ENCODE data around the gene AMPH. TPM values are rescaled to one million over a fixed set of nuclear protein-coding genes. Genes with fewer than 3 reads are reported as not detected.

The AMPH gene
- total RNA-seq, 4 donors from 2014 or later = 2.2 to 6.6 (median 5.9) TPM; not detected in 1

DNA sequence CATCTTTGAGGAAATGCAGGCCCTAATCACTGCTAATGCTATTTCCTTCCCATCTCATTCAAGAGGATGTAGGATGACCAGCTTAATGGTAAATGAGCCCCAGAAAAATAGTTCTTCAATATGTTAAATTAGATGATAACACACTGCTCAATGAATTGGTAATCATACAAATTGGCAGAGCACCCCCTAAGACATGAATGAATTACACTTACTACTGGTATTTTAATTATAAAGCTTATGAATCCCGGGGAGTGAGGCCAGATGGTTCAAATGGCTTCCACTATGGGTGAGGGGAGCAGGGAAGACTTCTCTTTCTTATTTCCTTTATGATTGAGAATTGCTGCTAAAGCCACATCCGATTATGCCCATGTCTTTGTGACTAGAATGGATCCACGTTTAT, 198.5 kb downstream of the AMPH start:
- in situ Hi-C loops (cut with MboI; ENCODE audit: low pct_ligation_motif_present in 1 of 4, low pct_unique_long_range_greater_than_20kb in 1 of 4, low sequenced_read_pairs in 3 of 4) (no loop called here), intact Hi-C loops (cut with DNase I; ENCODE audit: low total_unique reads) (no loop called here)
- Histone ChIP-seq H3K27me3 (no peaks in the 10 kb centered on the region), H3K4me3 (no peak overlapping the region), H3K4me1 (no peaks in the 10 kb centered on the region), H3K36me3 (no peaks in the 10 kb centered on the region), H3K27ac (no peak overlapping the region), H3K9me3 (no peaks in the 10 kb centered on the region)
- TF ChIP-seq, protein P1, sequence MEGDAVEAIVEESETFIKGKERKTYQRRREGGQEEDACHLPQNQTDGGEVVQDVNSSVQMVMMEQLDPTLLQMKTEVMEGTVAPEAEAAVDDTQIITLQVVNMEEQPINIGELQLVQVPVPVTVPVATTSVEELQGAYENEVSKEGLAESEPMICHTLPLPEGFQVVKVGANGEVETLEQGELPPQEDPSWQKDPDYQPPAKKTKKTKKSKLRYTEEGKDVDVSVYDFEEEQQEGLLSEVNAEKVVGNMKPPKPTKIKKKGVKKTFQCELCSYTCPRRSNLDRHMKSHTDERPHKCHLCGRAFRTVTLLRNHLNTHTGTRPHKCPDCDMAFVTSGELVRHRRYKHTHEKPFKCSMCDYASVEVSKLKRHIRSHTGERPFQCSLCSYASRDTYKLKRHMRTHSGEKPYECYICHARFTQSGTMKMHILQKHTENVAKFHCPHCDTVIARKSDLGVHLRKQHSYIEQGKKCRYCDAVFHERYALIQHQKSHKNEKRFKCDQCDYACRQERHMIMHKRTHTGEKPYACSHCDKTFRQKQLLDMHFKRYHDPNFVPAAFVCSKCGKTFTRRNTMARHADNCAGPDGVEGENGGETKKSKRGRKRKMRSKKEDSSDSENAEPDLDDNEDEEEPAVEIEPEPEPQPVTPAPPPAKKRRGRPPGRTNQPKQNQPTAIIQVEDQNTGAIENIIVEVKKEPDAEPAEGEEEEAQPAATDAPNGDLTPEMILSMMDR (IDR thresholded peaks at IDR 0.05) = no peak
- TF ChIP-seq POLR2AphosphoS5 (IDR thresholded peaks at IDR 0.05) (no peak), POLR2A (IDR thresholded peaks at IDR 0.05) (no peak), EP300 (IDR thresholded peaks at IDR 0.05; ENCODE audit: low read depth) (no peak)
- WGBS, 2 donors (ENCODE audit: low coverage in 1 of 2) = 82 to 85% methylated on average over 3 of the region's 3 CpGs
- DNase-seq = no peak

DNA sequence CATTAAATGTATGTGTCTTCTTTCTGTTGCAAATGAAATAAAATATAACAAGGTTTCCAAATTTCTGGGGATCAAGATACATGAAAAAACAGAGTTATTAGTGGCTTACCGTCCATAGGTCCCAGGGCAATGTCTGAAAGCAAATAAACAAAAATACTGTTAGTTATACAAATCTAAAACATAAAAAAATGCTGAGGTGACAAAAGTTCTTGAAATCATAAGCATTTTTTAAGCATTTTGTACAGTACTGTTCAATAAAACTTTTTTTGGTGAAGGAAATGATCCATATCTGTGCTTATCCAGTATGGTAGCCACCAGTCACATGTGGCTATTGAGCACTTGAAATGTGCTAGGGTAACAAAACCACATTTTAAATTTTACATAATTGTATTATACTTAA, 199.1 kb downstream of the AMPH start:
- 81 to 88% methylated on average over 1 of the region's 1 CpG for WGBS, 2 donors (ENCODE audit: low coverage in 1 of 2)

DNA sequence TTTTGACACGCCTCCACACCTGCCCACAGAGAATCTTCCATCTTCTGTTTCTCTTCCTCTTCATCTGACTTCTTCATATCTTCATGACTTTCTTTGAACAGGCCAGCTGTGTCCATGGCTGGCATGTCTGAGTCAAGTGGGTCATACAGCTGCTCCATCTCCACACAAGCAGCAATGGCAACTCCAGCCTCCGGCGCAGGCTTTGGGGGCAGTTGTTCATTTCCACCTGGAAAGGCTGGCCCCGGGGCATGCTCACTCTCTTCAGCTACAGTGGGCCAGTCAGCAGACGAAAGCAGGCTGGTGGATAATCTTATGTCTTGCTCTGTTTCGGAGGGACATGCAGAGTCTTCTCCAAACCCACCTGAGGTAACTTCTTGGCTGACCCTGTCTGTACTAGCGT, 202.1 kb downstream of the AMPH start:
- WGBS, 2 donors (ENCODE audit: low coverage in 1 of 2) = 92 to 100% methylated on average over 2 to 7 of the region's 7 CpGs

More for the DNA sequence above, 199.1 kb downstream of the AMPH start:
- no peaks in the 10 kb centered on the region for H3K4me1 ChIP-seq
- in situ Hi-C loops (cut with MboI; ENCODE audit: low pct_ligation_motif_present in 1 of 4, low pct_unique_long_range_greater_than_20kb in 1 of 4, low sequenced_read_pairs in 3 of 4) (no loop called here), intact Hi-C loops (cut with DNase I; ENCODE audit: low total_unique reads) (no loop called here)
- TF ChIP-seq POLR2AphosphoS5 (IDR thresholded peaks at IDR 0.05) (no peak), POLR2A (IDR thresholded peaks at IDR 0.05) (no peak), EP300 (IDR thresholded peaks at IDR 0.05; ENCODE audit: low read depth) (no peak)
- TF ChIP-seq, protein P1 (IDR thresholded peaks at IDR 0.05) = no peak
- DNase-seq = no peak
- H3K27me3 ChIP-seq = no peaks in the 10 kb centered on the region
- no peaks in the 10 kb centered on the region for H3K9me3 ChIP-seq
- H3K27ac ChIP-seq = no peak overlapping the region
- no peaks in the 10 kb centered on the region for H3K36me3 ChIP-seq
- no peak overlapping the region for H3K4me3 ChIP-seq

DNA sequence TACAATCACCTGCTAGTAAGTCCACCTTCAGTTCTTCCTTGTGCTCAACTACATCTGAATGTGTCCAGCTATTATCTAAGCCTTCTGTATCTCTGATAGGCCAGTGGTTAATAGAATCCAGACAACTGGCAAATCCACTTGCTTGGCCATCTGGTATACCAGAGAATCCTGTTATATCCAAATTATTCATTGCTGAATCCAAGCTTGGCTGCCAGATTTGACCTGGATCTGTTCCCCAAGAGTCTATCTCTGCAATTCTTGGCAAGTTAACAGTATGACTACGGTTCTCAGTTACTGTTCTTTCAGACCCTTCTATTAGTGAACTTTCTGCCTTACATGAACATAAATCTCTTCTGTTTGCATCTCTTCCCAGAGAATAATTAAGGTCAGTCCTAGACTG, 203.1 kb downstream of the AMPH start:
- Histone ChIP-seq H3K4me1 (no peaks in the 10 kb centered on the region), H3K9me3 (no peaks in the 10 kb centered on the region), H3K27ac (no peak overlapping the region), H3K4me3 (no peak overlapping the region), H3K27me3 (no peaks in the 10 kb centered on the region), H3K36me3 (no peaks in the 10 kb centered on the region)
- intact Hi-C loops (cut with DNase I; ENCODE audit: low total_unique reads) = no loop called here
- DNase-seq = no peak
- no peak for TF ChIP-seq POLR2AphosphoS5 (IDR thresholded peaks at IDR 0.05)
- no peak for TF ChIP-seq EP300 (IDR thresholded peaks at IDR 0.05; ENCODE audit: low read depth)
- no peak for TF ChIP-seq POLR2A (IDR thresholded peaks at IDR 0.05)
- TF ChIP-seq, protein P1 (IDR thresholded peaks at IDR 0.05) = no peak
- in situ Hi-C loops (cut with MboI; ENCODE audit: low pct_ligation_motif_present in 1 of 4, low pct_unique_long_range_greater_than_20kb in 1 of 4, low sequenced_read_pairs in 3 of 4) = no loop called here
- 54 to 55% methylated on average over 1 of the region's 1 CpG for WGBS, 2 donors (ENCODE audit: low coverage in 1 of 2)

More for the DNA sequence above, 202.1 kb downstream of the AMPH start:
- intact Hi-C loops (cut with DNase I; ENCODE audit: low total_unique reads) = no loop called here
- in situ Hi-C loops (cut with MboI; ENCODE audit: low pct_ligation_motif_present in 1 of 4, low pct_unique_long_range_greater_than_20kb in 1 of 4, low sequenced_read_pairs in 3 of 4) = no loop called here
- DNase-seq = no peak
- no peak overlapping the region for H3K27ac ChIP-seq
- H3K36me3 ChIP-seq = no peaks in the 10 kb centered on the region
- no peak overlapping the region for H3K4me3 ChIP-seq
- no peaks in the 10 kb centered on the region for H3K27me3 ChIP-seq
- H3K9me3 ChIP-seq = no peaks in the 10 kb centered on the region
- no peaks in the 10 kb centered on the region for H3K4me1 ChIP-seq
- TF ChIP-seq, protein P1 (IDR thresholded peaks at IDR 0.05) = no peak
- TF ChIP-seq POLR2A (IDR thresholded peaks at IDR 0.05) (no peak), POLR2AphosphoS5 (IDR thresholded peaks at IDR 0.05) (no peak), EP300 (IDR thresholded peaks at IDR 0.05; ENCODE audit: low read depth) (no peak)

Data from transverse colon (tissue), 4 donors.